ENCODE measurements around the gene OTUB2.

OTUB2 gene

DNA sequence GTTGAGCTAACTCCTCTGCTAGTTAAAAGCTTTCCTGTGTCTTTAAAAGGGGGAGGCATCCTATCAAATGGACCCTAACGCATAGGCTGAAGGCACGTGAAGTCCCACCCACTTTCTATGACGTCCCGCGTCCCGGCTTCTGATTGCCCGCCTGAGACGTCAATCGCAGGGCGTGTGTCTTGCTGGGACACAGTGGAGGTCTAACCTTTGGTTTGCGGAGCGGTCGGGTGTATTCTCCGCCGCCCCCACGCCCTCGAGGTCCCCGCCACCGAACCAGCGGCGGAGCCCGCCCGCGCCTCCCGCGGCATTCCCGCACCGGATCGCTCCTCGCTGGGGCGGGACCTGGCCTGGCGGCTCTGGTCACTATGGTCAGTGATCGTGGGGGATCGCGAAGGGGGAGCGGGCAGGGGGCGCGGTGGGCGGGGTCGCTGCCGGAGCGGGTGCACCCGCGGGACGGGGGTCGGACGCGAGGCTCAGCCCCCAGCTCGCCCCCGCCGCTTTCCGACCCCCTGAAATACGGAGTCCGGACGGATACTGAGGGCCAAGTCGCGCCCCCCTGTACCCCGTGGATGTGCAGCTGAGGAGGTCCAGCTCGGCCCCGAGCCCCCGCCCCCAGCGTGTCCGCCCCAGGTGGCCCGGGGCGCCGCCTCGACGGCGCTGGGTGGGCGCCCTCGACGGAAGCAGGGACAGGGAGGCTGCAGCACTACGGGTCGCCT is at the start of gene OTUB2:
Gene OTUB2 (plus strand): TSS at position 168 of the 716 bp plus-strand sequence. CDS start 198 bp downstream, at position 366.
- peak; percentile 89 to 92 (median 90) for DNase-seq (ENCODE audit: low read depth in 3 of 3)

DNA sequence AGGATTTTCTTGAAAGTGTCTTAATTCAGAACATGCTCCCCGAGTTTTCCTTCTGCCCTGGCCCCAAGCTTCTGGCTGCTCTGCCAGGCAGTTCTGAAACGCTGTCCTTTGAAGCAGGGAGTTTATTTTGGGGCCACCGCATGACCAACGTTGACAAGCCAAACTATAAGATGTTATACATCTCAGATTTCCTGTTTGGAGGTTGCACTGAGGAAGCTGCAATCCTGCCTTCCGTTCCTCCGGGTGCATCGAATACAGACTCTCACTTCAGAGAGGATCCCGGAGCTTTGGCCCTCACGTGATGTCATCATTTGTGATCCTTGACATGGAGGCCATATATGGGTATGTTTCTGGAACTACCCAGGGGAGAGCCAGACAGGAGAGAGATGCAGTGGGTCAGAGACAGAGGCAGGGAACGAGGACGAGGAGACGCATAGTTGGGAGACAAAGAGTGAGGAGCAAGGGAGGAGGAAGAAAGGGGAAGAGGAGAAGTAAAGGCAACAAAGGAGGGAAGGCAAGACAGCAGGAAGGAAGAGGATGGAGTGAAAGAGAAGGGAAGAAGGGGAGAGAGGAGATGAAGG is 49.6 kb upstream of the OTUB2 start, which contains the start of gene ASB2:
Gene ASB2 (minus strand): TSS at position 94 of the 581 bp plus-strand sequence. CDS start 12,031 bp downstream, outside the sequence.
- DNase-seq (ENCODE audit: low read depth in 3 of 3): no peak

DNA sequence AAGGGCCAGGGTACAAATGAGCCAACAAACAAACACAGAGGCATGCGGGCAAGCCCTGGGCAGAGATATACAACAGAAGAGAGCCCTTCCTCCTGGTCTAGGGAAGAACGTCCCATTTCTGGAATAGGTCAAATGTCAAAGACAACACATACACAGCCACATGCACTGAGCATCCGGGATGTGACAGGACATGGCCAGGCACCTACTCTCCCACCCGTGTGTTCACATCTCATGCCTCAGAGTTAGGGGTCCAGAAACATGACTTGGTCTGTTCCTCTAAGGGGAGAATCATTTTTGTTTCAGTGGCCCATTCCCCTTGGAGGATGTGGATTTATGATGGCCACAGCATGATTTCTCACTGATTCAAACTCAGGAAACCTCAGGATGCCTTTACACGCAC is 49.0 kb upstream of the OTUB2 start:
- no peak for DNase-seq (ENCODE audit: low read depth in 3 of 3)

DNA sequence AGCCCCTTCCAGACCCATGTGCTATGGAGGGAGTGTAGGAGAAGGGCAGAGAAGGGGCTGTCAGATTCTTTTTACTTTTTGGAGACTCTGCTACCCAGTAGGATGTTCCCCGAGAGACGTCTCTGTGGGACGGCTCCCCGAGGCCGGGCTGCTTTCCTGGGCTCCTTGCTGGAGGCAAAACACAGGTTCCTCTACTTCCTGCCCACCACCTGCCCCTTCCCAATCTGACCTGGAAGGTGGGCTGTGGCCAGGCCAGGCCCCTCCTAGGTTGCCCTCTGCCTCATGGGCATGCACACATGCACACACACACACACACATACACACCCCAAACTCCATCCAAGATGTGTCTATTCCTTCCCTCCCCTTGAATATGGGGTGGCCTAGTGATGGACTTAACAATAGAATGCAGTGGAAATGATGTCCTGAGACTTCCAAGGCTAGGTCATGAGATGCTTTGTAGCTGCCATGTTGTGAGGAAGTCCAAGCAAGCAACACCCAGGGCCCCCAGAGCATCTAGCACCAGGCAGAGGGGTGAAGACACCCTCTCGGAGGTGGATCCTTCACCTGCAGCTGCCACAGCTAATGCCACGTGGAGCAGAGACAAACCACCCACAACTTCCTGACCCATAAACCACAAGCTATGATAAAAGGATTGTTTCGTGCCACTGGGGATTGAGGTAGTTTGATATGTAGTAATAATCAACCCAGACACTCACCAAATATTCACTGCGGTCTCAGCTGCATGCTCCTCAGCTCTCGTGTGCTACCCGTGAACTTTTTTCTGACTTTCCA is 48.2 kb upstream of the OTUB2 start:
- DNase-seq (ENCODE audit: low read depth in 3 of 3): peak; percentile 48 to 56 (median 49)

DNA sequence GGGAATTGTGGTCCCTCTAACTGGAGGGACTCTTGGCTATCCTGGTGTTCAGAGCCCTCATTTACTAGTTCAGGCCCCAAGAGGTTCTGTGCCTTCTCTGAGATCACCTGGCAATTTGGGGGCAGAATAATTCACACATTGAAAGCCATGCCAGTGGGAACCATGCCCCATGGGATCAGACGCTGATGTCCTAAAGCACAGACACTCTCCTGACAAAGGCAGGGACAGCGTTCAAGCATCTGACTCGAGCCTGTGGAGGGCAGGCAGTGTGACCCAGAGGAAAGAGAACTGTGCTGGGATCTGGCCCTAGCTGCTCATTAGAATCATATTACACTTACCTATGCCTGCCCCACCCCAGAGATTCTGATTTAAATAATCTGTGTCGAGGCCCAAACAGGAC is 47.4 kb upstream of the OTUB2 start:
- no peak for DNase-seq (ENCODE audit: low read depth in 3 of 3)

DNA sequence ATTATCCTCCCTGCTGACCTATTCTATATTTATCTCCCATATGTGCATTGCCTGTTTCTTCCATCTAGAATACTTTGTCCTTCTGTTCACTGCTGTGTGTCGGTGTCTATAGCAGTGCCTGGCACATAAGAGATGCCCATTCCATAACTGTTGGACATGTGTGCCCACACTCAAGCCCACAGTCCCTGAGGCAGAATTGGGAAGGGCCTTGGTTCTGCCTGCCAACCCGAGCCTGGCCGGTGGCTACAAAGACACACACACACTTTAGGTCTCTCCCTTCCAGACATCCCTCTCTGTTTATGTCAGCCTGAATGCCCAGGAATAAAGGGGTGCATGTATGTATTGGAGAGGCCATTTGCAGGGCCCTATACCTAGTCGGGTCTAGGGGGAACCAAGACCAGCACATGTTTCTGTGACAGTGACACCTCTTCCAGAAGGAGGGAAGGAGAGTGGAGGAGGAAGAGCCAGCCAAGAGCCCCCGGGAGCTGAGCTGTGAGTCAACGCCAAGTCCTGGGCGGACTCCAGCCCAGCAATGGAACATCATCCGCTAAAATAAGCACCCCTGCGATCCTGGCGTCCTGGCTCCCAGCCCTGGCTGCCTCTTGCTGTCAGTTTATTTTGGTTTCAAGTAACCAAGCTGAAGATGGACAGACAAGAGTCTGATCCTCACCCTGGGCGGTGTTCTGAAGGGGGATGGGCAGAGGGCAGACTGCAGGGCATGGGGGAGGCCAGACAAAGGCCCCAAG is 45.5 kb upstream of the OTUB2 start:
- DNase-seq (ENCODE audit: low read depth in 3 of 3): no peak

DNA sequence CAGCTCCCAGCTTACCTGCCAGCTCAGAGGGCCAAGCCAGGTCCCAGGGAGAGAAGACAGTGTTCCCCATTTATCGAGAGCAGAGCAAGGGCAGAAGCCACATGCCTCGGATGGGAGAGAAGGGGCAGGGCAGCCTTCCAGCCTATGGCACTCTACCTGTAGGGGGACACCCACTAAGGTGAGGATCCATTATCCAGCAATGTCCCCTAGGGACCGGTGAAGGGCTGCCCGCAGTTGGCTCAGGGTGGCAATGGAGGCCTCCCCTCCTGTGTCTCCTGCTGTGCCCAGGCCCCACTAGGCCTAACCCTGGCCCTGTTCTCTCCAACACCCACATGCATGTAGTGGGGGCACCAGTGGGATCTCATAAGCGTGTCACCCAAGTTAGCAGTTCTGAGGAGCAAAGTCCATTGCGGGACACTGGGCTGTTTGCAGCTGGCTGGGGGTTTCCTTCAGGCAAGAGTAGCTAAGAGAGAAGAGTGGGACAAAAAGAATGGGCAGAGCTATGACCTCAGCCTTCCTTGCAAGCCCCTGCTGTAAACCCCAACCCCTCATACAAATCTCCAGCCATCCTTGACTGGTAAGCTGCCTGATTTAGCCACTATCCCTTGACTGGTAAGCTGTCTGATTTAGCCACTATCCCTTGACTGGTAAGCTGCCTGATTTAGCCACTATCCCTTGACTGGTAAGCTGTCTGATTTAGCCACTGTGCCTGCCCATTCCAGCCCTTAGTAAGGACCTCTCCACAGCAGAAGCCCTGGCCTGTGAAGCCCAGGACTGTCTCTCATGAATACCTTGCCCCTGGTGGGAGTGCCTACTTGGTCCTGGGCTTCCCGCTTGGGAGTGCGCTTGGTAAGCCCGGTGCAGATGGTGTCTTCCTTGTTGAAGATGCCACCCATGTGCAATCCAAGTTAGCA is 44.6 kb upstream of the OTUB2 start:
- no peak for DNase-seq (ENCODE audit: low read depth in 3 of 3)

DNA sequence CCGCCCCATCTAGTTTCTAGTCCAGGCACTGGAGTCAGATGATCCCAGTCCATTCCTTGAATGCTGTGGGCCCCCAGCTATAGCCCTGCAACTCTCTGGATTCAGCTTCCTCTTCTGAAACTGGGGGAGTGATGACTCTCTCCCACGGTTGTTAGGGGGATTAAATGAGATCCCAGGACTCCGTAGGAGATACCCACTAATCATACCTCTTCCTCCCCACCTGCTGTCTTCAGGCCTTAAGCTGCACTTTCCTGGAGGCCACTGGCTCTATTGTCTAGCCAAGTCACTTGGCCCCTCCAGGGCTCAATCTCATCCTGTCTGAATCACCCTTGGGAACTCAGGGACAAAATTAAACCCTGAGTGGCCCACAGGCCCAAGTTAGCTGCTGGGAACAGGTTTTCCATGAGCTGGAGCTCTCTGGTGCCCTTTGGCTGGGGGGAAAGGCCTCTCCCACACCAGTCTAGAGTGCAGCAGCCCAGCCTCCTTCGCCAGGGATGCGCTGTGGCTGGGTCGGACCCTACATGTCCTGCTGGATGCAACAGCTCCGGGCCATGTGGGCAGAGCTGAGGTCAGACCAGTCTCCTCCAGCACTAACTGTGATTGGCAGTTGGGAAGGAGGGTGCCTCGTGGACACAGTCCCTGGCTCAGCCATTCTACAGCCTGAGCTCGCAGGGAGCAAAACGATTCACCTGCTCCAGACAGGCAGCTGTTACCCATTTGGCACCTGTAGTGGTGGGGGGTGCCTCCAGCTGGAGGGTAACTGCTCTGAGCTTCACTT is 43.7 kb upstream of the OTUB2 start:
- DNase-seq (ENCODE audit: low read depth in 3 of 3): no peak

DNA sequence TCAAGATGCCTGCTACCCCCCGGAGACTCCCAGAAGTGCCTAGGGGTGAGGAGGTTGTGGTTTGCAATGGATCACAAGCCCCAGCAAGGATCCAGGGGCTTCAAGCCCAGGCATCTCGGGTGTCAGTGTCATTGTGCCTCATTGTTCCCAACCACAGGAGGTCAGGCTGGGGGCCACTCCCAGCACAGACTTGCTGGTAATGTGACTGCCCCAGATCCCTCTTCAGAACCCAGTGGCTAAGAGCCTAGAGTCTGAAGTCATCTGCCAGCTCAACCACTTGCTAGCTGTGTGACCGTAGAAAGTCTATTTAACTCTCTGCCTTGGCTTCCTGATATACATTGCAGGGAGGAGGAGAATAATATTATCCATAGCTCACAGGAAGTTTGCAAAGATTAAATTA is 42.1 kb upstream of the OTUB2 start:
- no peak for DNase-seq (ENCODE audit: low read depth in 3 of 3)

DNA sequence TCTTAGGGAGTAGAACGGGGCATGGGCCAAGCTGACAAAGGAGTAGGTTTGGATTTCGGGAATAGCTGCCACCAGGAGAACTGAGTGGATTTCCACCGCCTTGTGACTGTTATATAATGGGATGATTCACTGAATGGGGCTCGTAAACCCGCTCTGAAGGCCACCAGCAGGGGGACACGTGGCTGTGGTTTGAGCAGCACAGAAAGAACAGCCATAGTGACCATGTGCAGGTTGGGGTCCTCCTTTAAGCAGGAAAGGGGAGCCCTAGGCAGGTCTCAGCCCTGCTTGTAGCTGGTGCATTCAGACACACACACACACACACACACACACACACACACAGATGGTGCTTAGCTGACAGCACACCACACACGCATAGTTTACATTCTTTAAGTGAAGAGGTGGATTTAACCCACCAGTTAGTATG is 41.1 kb upstream of the OTUB2 start:
- DNase-seq (ENCODE audit: low read depth in 3 of 3): no peak

DNA sequence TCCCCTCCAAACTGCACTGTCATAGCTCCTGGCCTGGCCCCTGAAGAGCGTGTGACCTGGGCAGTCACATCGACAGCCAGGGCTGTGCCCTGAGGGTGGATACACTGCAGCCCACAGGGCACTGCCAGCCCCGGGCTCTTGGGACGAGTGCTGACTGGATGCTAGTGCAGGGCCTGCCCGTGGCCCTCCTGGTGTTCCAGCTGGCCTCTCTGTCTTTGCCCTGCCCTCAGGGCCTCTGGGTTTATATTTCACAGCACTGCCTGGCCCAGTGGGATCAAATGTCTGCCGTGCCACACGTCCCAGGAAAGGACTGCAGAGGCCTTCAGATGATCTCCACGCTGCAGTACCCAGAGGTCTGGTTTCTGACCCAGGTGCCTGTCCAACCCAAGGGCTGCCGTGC is 39.2 kb upstream of the OTUB2 start:
- DNase-seq (ENCODE audit: low read depth in 3 of 3): no peak

DNA sequence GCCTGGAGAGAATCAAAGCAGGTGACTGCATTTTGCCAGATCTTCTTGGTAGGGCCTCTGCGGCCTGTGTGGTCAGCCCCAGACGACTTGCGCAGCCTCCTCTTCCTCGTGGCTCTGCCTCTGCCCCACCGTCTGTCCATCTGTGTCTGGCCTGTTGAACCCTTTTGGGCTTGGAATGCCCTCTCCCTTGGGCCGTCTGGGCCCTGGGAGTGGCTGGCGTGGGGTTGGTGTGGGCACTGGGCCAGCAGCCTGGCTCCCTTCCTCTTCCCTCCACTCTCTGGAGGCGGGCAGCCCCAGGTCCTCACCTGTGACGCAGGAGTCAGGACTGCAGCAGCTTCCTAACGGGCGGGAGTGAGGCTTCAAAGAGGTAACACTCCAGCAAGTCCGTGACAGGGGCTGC is 38.8 kb upstream of the OTUB2 start:
- DNase-seq (ENCODE audit: low read depth in 3 of 3): no peak

DNA sequence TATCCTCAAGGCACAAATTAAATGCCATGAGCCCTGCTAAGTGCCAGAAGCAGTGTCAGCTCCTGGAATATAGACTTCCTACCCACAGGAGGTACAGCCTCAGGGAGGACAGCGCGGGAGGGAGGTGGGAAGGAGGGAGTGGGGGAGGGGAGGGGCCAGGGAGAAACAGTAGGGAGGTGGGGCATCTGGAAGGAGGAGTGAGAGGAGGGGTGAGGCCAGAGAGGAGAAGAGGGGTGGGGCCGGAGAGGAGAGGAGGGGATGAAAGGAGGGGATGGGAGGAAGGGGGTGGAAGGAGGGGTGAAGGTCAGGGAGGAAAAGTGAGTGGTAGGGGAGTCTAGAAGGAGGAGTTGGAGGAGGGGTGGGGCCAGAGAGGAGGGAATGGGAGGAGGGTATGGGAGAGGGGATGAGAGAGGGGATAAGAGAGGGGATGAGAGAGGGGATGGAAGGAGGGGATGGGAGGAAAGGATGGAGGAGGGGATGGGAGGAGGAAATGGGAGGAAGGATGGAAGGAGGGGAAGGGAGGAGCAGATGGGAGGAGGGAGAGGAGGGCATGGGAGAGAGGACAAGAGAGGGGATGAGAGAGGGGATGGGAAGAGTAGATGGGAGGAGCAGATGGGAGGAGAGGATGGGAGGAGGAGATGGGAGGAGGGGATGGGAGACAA is 38.2 kb upstream of the OTUB2 start:
- DNase-seq (ENCODE audit: low read depth in 3 of 3): no peak

DNA sequence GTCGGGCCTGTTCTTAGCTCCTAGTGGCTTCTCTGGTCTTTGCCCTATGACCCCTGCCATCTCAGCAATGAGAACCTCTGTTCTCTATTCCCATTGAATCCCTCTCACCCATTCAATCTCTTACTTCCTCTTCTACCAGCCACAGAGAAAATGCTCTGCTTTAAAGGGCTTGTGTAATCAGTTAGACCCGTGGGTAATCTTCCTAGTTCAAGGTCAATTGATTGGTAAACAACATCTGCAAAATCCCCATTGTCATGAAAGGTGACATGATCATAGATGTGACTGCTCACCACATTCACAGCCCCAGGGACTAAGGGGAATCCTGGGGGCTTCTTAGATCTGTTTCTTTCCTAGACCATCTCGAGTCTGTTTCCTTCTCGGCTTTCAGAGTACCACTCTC is 36.2 kb upstream of the OTUB2 start:
- DNase-seq (ENCODE audit: low read depth in 3 of 3): no peak

DNA sequence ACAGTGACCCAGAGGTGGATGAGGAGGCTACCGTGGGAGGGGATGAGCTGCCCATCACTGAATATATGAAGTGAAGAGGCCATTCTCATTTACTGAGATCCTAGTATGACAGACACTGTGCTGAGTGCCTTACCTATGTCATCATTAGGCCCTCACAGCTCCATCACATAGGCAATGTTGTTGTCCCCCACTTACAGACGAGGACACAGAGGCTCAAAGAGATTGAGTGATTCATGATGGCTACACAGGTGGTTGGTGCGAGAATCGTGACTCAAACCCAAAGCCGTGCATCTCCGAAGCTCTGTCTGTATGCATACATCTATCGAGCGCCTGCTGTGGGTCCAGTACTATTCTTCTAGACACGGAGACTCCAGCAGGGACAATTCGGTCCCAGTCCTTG is 34.9 kb upstream of the OTUB2 start:
- no peak for DNase-seq (ENCODE audit: low read depth in 3 of 3)

DNA sequence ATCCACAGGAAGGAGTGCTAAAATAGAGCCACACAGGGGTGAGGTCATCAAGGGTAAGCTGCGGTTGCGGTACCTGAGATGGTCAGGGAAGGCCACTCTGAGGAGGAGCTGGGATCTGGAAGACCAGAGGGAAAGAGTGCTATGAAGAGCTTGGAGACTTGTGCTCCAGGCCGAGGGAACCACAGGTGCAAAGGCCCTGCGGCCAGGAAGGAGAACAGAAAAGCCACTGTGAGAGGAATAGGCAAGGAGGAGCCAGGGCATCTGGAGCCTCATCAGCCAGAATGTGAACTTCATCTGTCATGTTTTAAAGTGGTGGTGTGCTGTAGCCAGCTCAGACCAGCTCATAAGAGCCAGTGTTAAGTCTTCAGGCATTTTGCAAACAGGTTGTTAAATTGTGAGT is 34.5 kb upstream of the OTUB2 start:
- DNase-seq (ENCODE audit: low read depth in 3 of 3): no peak

DNA sequence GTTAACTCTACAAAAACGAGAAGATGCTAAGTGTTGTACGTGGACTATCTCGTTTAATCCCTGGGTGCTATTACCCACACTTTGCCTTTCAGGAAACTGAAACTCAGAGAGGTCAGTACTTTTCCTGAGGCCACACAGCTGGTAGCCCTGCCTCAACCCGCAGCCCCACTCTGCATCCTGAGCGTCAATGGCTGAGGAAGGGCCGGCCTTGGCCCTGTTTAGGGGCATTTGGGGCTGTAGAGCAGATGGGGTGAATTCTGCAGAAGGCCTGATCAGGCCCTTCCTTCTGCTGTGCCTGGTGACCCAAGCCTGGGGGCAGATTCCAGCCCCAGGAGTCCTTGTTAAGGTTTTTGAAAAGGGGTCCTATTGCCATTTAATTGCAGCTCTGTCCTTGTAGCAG is 32.8 kb upstream of the OTUB2 start:
- no peak for DNase-seq (ENCODE audit: low read depth in 3 of 3)

DNA sequence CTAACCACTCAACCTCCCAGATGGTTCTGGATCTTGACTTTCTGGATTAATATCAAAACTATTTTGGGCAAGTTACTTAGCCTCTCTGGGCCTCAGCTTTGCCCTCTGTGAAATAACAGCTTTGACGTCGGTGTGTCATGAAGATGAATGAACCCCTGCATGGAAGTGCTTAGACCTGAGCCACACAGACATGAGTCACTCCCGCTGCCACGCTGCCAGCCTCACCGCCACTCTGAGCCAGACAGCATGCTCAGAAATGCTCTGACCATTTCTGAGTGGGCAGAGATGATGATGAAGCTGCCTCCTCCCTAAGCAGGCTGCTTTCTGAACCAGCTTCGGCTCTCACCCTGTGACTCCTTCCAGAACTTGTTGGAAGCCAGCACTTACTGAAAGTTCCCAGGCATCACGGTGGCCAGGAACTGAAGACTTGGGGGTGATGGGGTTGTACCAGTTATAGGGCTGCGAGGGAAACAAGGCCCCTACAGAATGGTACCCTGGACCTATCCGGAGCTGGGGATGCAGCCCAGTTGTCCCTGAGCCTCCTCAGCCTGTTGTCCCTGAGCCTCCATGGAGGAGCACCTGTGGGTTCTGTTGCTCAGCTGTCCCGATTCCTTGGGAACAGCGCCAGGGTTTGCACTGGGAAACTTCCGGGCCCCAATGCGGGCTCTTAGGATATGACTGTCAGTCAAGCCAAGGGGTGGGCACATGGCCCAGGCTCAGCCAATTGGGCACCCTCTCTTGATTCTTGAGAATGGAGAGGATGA is 31.0 kb upstream of the OTUB2 start:
- peak in 2 of 3 experiments; percentile 34 to 43 for DNase-seq (ENCODE audit: low read depth in 3 of 3)
